ENCODE results near the gene AKNAD1.

The AKNAD1 gene

DNA sequence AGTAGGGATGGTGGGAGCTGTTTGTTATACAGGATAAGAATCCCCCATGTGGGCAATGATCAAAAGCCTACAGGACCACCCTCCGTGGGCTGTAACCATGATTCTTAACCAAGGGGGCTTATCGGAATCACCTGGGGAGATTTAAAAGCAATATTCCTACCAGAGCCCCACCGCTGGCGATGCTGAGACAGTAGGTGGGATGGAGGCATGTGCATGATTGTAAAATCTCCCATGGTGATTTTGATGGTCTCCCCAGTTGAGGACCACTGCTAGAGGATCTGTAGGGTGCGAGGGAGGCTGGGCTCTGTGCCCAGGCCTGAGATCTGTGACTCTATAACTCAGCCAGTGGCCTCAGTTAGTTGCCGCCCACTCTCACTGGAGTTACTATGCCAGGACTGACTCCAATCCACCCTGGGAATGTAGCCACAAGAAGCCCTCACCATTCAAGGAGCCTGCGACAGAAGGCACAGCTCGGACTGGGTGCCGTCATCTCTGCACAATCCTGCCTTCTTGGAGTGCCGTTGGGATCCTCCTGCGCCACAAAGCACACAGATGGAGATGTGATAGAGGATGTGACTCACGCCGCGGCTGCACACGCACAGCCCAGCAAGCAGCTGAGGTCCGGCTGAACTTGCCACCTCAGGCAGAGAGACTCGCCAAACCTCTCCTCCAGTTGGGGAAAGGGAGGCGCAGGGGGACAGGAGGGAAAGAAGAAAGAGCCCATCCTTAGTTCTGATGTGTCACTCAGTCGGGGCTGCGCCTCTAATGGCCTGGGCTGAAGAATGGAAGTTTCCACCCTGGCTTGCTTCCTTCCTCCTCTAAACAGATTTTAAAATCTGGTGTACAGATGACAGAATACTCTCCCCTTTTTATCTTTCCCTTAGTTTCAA, 26.5 kb downstream of the AKNAD1 start:
- Mint-ChIP-seq H3K4me1 (ENCODE audit: low read depth) (peaks cover 11% of the 10 kb centered on the region), H3K36me3 (ENCODE audit: low read depth) (no peaks in the 10 kb centered on the region), H3K4me3 (no peak overlapping the region), H3K9me3 (no peaks in the 10 kb centered on the region), H3K27ac (no peak overlapping the region), H3K27me3 (ENCODE audit: low read depth) (peaks cover 4% of the 10 kb centered on the region)
- DNase-seq (ENCODE audit: low spot score) = no peak

DNA sequence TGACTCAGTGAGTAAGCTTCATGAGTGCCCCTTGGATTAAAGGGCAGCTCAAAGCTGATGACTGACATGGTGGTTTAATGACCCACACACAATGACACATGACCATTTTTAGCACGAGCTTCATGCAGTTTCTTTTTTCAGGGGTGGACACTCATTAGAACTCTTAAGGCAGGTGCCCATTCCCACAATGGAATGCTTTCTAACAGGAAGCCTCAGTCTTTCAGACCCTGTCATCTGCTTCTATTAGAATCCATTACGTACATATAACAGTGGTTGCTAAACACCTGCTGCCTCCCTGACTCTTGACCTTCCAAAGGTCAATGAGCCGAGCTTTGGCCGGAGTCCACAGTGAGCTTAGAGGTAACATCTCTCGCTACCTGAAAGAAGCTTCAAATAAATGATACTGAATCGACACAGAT, 27.4 kb downstream of the AKNAD1 start:
- Mint-ChIP-seq H3K27me3 (ENCODE audit: low read depth) (peaks cover 6% of the 10 kb centered on the region), H3K27ac (no peak overlapping the region), H3K4me3 (no peak overlapping the region), H3K9me3 (no peaks in the 10 kb centered on the region), H3K36me3 (ENCODE audit: low read depth) (no peaks in the 10 kb centered on the region), H3K4me1 (ENCODE audit: low read depth) (peaks cover 11% of the 10 kb centered on the region)
- no peak for DNase-seq (ENCODE audit: low spot score)

DNA sequence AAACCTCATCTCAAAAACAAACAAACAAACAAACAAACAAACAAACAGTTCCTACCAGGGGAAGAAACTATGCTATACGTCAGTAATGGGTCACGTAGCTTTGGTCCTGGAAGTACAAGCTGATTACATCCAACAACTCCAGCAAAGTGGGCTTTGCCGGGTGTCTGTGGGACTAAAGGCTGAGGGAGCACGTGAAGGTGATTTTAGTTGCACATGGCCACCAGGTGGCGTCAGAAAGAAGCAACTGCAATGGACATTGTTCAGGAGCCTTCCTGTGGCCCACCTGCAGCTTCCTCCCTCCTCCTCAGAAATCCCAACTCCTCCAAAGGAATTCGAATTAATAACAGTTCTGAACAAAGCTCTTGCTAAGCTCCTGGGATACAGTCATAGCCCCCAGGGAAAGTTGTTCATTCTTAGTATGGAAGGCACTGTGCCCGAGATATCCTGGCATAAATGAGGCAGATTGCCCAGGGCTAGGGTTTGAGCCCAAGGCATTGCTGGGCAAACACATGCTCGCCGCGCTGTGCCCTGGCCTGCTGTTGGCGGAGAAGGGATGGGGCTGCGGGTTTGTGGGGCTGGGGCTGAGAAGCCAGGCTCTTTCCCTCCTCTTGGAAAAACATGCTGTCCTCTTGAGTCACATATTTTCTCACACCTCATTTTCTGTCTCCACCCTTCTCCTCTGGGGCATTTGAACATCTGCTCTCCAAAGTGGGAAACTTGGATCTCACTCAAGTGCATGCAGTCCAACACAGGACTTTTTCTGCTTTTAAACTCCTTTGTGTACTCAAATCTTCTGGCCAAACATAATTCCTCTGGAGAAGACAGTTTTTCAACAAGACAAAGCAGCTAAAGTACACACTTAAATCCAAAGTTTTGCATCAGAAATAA, 28.6 kb downstream of the AKNAD1 start:
- Mint-ChIP-seq H3K36me3 (ENCODE audit: low read depth) (no peaks in the 10 kb centered on the region), H3K4me1 (ENCODE audit: low read depth) (peaks cover 11% of the 10 kb centered on the region), H3K27ac (no peak overlapping the region), H3K9me3 (no peaks in the 10 kb centered on the region), H3K4me3 (no peak overlapping the region), H3K27me3 (ENCODE audit: low read depth) (peaks cover 6% of the 10 kb centered on the region)
- peak; percentile 56 for DNase-seq (ENCODE audit: low spot score)

DNA sequence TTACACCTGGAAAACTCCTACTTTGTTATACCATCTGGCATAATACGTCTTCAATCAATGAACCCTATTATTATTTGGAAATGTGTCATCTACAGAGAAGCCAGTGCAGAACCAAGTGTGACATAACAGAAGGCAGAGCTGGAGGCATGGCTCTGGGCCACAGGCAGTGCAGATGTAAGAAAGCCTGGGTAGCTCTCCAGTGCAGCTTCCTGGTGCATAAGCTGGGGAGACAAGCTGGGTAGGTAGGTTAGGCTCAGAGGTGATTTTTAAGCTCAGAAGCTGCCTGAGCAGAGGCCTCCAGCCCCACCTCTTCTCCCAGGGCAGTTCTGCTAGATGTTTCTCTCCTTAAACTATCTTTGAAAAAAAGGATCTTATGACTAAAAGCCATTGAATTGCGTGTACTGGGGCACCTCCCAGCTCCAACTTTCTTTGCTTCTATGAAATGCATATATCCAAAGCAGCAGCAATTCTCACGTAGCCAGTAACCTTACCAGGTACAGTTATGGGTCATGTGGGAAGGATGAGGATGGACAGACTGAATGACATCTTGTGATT, 30.7 kb downstream of the AKNAD1 start:
- Mint-ChIP-seq H3K27ac (no peak overlapping the region), H3K4me3 (no peak overlapping the region), H3K36me3 (ENCODE audit: low read depth) (no peaks in the 10 kb centered on the region), H3K4me1 (ENCODE audit: low read depth) (peaks cover 5% of the 10 kb centered on the region), H3K27me3 (ENCODE audit: low read depth) (peaks cover 22% of the 10 kb centered on the region), H3K9me3 (no peaks in the 10 kb centered on the region)
- DNase-seq (ENCODE audit: low spot score) = no peak

DNA sequence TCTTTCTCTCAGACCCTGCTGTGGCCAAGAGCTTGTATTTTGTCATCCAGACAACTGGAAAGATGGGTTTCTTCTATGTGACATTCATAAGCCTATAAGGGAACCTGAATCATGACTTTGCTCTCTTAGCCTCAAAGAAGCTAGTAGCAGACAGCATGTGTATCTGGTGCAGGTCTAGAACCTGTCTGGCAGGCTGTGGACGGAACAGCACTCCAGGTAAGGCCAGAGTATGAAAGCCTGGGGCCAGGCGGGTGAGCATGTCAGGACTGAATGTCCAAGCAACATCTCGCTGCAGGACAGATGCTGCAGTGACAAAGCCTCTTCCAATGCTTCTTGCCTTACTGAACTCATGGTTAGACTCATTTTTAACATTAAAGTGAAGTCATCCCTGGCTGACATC, 32.8 kb downstream of the AKNAD1 start:
- Mint-ChIP-seq H3K4me1 (ENCODE audit: low read depth) (peaks cover 4% of the 10 kb centered on the region), H3K4me3 (no peak overlapping the region), H3K9me3 (no peaks in the 10 kb centered on the region), H3K27ac (no peak overlapping the region), H3K27me3 (ENCODE audit: low read depth) (peaks cover 25% of the 10 kb centered on the region), H3K36me3 (ENCODE audit: low read depth) (no peaks in the 10 kb centered on the region)
- DNase-seq (ENCODE audit: low spot score) = no peak

DNA sequence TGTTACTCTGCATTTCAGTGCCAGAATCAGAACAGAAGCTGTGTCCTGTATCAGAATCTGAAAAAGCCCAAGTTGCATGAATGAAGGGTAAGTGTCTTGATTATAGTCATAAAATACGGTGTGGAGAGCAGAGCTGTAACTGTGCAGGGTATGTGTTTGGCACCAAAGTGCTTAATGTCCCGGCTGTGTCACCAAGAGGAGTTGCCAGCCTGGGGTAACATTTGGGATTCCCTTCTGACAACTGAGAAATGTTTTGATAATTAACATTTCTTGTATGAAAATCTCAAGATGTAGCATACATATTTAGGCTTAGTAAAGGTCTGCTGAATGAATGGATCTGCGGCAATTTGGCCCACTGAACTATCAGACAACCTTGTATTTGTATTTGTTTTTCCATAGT, 33.3 kb downstream of the AKNAD1 start:
- H3K36me3 Mint-ChIP-seq (ENCODE audit: low read depth) = no peaks in the 10 kb centered on the region
- H3K9me3 Mint-ChIP-seq = no peaks in the 10 kb centered on the region
- H3K27me3 Mint-ChIP-seq (ENCODE audit: low read depth) = peaks cover 25% of the 10 kb centered on the region
- no peak for DNase-seq (ENCODE audit: low spot score)
- peaks cover 4% of the 10 kb centered on the region for H3K4me1 Mint-ChIP-seq (ENCODE audit: low read depth)
- H3K4me3 Mint-ChIP-seq = no peak overlapping the region
- no peak overlapping the region for H3K27ac Mint-ChIP-seq

DNA sequence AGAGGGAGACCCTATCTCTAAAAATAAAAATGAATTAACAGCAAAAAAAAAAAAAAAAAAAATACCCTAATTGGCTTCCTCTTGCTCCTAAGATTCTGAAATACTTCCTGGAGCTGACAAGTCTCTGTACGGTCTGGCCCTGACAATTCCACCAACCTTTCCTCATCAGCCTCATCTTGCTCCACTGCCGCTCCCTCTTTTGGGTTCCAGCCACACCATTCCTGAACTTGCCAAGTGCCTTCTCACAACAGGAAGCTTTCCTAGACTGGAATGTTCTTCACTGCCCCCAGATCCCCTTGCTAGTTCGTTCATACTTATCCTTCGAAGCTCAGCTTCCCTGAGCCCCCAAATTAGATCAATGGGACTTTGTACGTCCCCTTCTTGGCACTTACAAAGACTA, 37.0 kb downstream of the AKNAD1 start:
- no peak for DNase-seq (ENCODE audit: low spot score)
- Mint-ChIP-seq H3K4me3 (no peak overlapping the region), H3K27ac (no peak overlapping the region), H3K4me1 (ENCODE audit: low read depth) (no peaks in the 10 kb centered on the region), H3K27me3 (ENCODE audit: low read depth) (peaks cover 38% of the 10 kb centered on the region), H3K36me3 (ENCODE audit: low read depth) (no peaks in the 10 kb centered on the region), H3K9me3 (no peaks in the 10 kb centered on the region)

DNA sequence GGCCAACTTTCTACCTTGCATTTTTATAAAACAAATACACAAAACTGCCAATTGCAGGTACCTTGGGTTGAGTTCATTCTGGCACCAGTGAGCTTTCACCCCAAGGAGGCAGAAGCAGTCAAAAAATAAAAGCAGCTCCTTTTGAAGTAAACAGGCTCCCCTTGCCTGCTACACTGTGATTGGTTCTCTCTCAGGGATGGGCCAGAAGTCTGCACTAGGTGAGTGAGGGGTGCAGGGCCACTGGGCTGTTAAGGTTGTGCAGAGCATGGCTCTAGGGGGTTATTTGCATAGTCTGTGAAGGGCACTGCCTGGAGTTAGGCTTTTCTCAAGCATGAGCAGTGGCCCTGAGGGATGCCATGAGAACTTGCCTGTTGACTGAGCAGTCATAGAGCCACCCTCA, 39.1 kb downstream of the AKNAD1 start:
- Mint-ChIP-seq H3K36me3 (ENCODE audit: low read depth) (no peaks in the 10 kb centered on the region), H3K4me1 (ENCODE audit: low read depth) (no peaks in the 10 kb centered on the region), H3K9me3 (no peaks in the 10 kb centered on the region), H3K27me3 (ENCODE audit: low read depth) (peaks cover 37% of the 10 kb centered on the region), H3K27ac (no peak overlapping the region), H3K4me3 (no peak overlapping the region)
- DNase-seq (ENCODE audit: low spot score) = no peak

DNA sequence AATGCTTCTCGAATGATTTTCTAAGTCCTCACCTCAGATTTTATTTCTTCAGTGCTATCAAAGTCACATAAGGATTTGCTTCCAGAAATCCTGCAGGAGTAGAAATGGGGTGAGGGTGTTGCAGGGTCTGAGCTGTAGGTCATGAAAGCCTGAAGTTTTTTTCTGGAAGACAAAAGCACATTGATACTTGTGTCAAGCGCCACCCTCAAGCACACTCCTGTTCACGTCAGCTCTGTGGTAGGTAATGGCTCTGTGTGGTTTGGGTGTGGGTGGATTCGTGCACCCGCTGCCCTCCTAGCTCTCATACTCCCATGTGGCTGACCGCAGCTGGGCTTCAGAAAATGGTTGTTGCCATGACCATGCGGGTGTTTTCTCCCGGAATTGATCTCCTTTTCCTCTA, 39.9 kb downstream of the AKNAD1 start:
- DNase-seq (ENCODE audit: low spot score) = no peak

DNA sequence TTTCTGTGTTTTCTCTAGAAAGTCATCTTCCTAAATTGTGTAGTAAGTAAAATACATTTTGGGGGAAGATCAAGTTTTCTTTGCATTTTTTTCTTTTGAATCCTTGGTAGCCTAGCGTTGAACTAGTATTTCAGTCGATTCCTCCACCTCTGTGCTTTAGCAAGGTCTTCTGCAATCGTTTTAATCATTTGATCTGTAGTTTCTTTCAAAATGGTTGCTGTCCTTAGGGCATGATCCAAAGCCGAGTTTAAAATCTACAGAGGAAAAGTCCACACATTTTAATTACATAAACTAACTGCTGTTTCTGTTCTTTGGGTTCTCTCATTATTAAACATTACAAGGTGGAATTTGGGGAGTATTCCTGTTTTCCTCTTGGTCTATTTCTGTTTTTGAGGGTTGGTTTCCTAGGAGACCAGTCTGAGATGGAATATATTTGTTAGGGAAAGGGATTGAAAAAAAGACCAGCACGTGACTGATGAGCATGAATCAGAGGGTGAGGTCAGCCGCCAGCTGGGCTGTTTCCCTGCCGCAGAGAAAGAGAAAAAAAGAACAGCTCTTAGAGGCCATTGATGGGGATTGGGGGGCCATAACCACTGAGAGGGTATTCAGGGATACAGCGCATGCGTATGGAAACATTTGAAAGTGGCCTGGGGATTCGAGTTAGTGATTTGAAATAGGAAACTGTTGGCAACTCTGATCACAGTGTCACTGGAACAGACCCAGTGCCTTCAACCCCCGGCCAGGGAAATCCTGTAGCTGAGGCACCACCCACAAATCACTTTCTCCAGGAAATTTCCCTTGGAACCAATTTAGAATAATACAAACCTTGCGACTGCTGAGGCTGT, 40.6 kb downstream of the AKNAD1 start:
- Mint-ChIP-seq H3K4me1 (ENCODE audit: low read depth) (no peaks in the 10 kb centered on the region), H3K4me3 (no peak overlapping the region), H3K27me3 (ENCODE audit: low read depth) (peaks cover 23% of the 10 kb centered on the region), H3K9me3 (no peaks in the 10 kb centered on the region), H3K27ac (no peak overlapping the region), H3K36me3 (ENCODE audit: low read depth) (no peaks in the 10 kb centered on the region)
- no peak for DNase-seq (ENCODE audit: low spot score)

More for the DNA sequence above, 39.9 kb downstream of the AKNAD1 start:
- Mint-ChIP-seq H3K27me3 (ENCODE audit: low read depth) (peaks cover 31% of the 10 kb centered on the region), H3K9me3 (no peaks in the 10 kb centered on the region), H3K4me1 (ENCODE audit: low read depth) (no peaks in the 10 kb centered on the region), H3K4me3 (no peak overlapping the region), H3K27ac (no peak overlapping the region), H3K36me3 (ENCODE audit: low read depth) (no peaks in the 10 kb centered on the region)

DNA sequence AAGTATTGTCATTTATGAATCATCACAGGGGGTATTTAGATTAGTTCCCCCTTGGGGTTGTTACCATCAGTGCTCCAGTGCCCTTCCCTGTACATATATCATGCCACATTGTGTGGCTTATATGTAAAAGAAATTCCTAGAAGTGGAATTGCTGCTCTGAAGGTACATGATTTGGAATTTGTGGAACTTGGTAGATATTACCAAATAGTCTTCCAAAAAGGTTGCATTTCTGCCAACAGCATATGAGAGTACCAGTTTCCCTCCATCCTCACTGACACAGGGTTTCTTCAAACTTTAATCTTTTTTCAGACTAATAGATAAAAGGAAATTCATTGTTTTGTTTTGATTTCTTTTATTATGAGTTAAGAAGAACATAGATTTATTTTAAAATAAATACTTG, 41.3 kb downstream of the AKNAD1 start:
- Mint-ChIP-seq H3K27ac (no peak overlapping the region), H3K9me3 (no peaks in the 10 kb centered on the region), H3K27me3 (ENCODE audit: low read depth) (peaks cover 21% of the 10 kb centered on the region), H3K4me3 (no peak overlapping the region), H3K36me3 (ENCODE audit: low read depth) (peaks cover under 1% of the 10 kb centered on the region), H3K4me1 (ENCODE audit: low read depth) (no peaks in the 10 kb centered on the region)
- DNase-seq (ENCODE audit: low spot score) = no peak

DNA sequence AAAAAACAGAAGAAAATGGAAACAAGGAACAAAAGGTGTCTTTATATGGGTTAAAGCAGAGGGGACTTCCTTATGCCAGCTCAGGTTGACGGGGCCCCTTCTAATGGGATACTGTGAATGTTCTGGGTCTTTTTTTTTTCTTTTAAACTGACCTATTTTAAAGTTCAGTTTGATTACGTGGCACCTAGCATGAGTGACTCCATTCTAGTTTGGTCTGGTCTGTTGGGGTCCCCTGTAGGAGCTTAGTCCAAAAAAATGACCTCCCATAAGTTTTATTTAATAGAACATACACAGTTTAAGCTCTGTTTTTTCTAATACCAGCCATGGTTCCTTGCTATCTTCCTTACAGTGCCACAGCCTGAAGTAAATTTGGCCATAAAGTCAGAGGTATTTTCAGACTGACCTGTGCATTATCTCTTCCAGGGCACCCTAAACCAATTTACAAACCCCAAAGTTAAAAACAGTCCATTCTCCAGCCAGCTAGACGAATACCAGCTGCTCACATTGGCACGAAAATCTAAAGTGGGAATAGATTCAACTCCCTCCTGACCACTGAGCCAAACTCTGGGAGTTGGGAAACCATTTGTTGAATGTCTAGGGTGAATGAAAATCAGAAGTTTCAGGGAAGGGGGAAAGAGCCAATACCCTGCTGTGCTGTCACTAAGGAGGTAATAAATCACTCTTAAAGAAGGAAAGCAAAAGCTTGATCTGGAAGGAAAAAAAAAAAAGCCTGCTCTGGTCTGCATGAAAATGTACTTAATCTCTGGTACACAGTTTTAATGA, 42.4 kb downstream of the AKNAD1 start:
- peaks cover 19% of the 10 kb centered on the region for H3K27me3 Mint-ChIP-seq (ENCODE audit: low read depth)
- no peaks in the 10 kb centered on the region for H3K4me1 Mint-ChIP-seq (ENCODE audit: low read depth)
- no peak for DNase-seq (ENCODE audit: low spot score)
- no peaks in the 10 kb centered on the region for H3K9me3 Mint-ChIP-seq
- H3K36me3 Mint-ChIP-seq (ENCODE audit: low read depth) = peaks cover 6% of the 10 kb centered on the region
- no peak overlapping the region for H3K4me3 Mint-ChIP-seq
- no peak overlapping the region for H3K27ac Mint-ChIP-seq

DNA sequence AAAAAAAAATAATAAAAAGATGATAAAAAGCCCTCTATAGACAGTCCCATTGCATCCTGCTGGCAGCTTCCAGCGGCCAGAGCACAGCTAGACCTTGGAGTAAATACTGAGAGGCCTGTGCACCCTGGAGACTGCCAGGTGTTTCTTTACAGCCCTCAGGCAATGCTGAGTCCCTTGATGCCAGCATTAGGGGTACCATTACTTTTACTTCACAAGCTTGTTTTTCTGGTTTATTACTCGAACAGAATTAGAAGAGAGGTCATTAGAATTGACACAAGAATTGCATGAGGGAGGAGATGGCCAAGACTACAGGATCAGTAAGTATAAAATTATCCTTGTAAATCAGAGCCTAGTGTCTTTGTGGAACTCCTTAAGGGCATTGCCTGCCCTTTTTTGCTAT, 43.6 kb downstream of the AKNAD1 start:
- DNase-seq (ENCODE audit: low spot score) = no peak
- Mint-ChIP-seq H3K9me3 (no peaks in the 10 kb centered on the region), H3K4me1 (ENCODE audit: low read depth) (no peaks in the 10 kb centered on the region), H3K4me3 (no peak overlapping the region), H3K27ac (no peak overlapping the region), H3K36me3 (ENCODE audit: low read depth) (peaks cover 12% of the 10 kb centered on the region), H3K27me3 (ENCODE audit: low read depth) (peaks cover 19% of the 10 kb centered on the region)
